Osteoblast (primary cell): ENCODE results near the gene ADAMTS14. TPM values are rescaled to one million over a fixed set of nuclear protein-coding genes. Genes with fewer than 3 reads are reported as not detected.

Source experiments
- DNase-seq: peaks from one replicate; pipeline ENCODE4 v3.0.0; 2011; ENCODE audit warnings: low spot score, mixed read lengths; ENCODE audit not compliant: insufficient read length; ENCODE audit errors: missing footprints
- H2AFZ ChIP-seq: 2 replicates; pipeline ENCODE4 v1.6.0; 2011; ENCODE audit warnings: mild to moderate bottlenecking, low read length
- H3K27ac ChIP-seq: 2 replicates; pipeline ENCODE4 v1.5.1; 2011; ENCODE audit warnings: mild to moderate bottlenecking, low read depth, low read length, moderate library complexity
- H3K27me3 ChIP-seq: 2 replicates; pipeline ENCODE4 v1.6.0; 2012; ENCODE audit warnings: mild to moderate bottlenecking, control low read depth, inconsistent platforms, low read length, moderate library complexity; ENCODE audit not compliant: insufficient read depth
- H3K36me3 ChIP-seq: 2 replicates; pipeline ENCODE4 v1.5.1; 2011; ENCODE audit warnings: mild to moderate bottlenecking, low read length, control low read depth, moderate library complexity; ENCODE audit not compliant: insufficient read depth
- H3K4me1 ChIP-seq: 2 replicates; pipeline ENCODE4 v1.5.1; 2011; ENCODE audit warnings: mild to moderate bottlenecking, low read length, control low read depth, moderate library complexity; ENCODE audit not compliant: insufficient read depth
- H3K4me2 ChIP-seq: 2 replicates; pipeline ENCODE4 v1.6.0; 2011; ENCODE audit warnings: mild to moderate bottlenecking, low read length; ENCODE audit not compliant: insufficient read depth
- H3K4me3 ChIP-seq: fragments of 200-600 bp; sonication (generic); 3 replicates; pipeline ENCODE4 v1.5.1; 2012; ENCODE audit warnings: mild to moderate bottlenecking, low read length, inconsistent platforms; ENCODE audit not compliant: insufficient read depth
- H3K79me2 ChIP-seq: 2 replicates; pipeline ENCODE4 v1.6.0; 2012; ENCODE audit warnings: mild to moderate bottlenecking, low read length, control low read depth, inconsistent platforms; ENCODE audit not compliant: insufficient read depth
- H3K9me3 ChIP-seq: 2 replicates; pipeline ENCODE4 v1.5.1; 2011; ENCODE audit warnings: low read depth, low read length, control low read depth
- H4K20me1 ChIP-seq: 2 replicates; pipeline ENCODE4 v1.6.0; 2012; ENCODE audit warnings: mild to moderate bottlenecking, low read length, control low read depth; ENCODE audit not compliant: insufficient read depth
- CTCF ChIP-seq: IDR thresholded peaks from 2 replicates; pipeline ENCODE4 v1.5.1; 2011; ENCODE audit warnings: mild to moderate bottlenecking, low read depth, low read length, moderate library complexity; ENCODE audit errors: extremely low read depth
- total RNA-seq: library from RNA; depleted of rRNA; stranded (reverse); fragments of >200 nt; gene quantifications from 2 replicates; pipeline ENCODE4 v1.2.3, GENCODE V29; 2012

ADAMTS14 gene
- total RNA-seq, 1 donor: 2.9 TPM

GRCh38 chr10:70733051-70733450, 60.7 kb downstream of the ADAMTS14 start:
- Histone ChIP-seq H3K27ac (no peak overlapping the region), H3K4me3 (no peak overlapping the region), H3K36me3 (no peaks in the 10 kb centered on the region), H3K9me3 (no peaks in the 10 kb centered on the region), H4K20me1 (peaks cover 6% of the 10 kb centered on the region), H3K79me2 (no peaks in the 10 kb centered on the region), H3K4me1 (no peaks in the 10 kb centered on the region), H3K4me2 (no peak overlapping the region), H2AFZ (no peak overlapping the region), H3K27me3 (no peaks in the 10 kb centered on the region)
- TF ChIP-seq CTCF: no peak
- no peak for DNase-seq

- Histone ChIP-seq H3K9me3 (no peaks in the 10 kb centered on the region), H3K4me1 (no peaks in the 10 kb centered on the region), H3K79me2 (no peaks in the 10 kb centered on the region), H3K27ac (no peak overlapping the region), H3K4me3 (no peak overlapping the region), H3K4me2 (no peak overlapping the region), H2AFZ (no peak overlapping the region), H3K36me3 (no peaks in the 10 kb centered on the region), H4K20me1 (peaks cover 2% of the 10 kb centered on the region), H3K27me3 (no peaks in the 10 kb centered on the region)
- TF ChIP-seq CTCF: no peak
- DNase-seq: no peak
Observed at GRCh38 chr10:70735161-70735560, 62.9 kb downstream of the ADAMTS14 start.

- Histone ChIP-seq H3K27ac (no peak overlapping the region), H3K79me2 (no peaks in the 10 kb centered on the region), H4K20me1 (no peaks in the 10 kb centered on the region), H3K9me3 (no peaks in the 10 kb centered on the region), H3K4me3 (no peak overlapping the region), H3K36me3 (no peaks in the 10 kb centered on the region), H3K4me2 (no peak overlapping the region), H3K4me1 (no peaks in the 10 kb centered on the region), H3K27me3 (no peaks in the 10 kb centered on the region), H2AFZ (no peak overlapping the region)
- no peak for TF ChIP-seq CTCF
- no peak for DNase-seq
Observed at GRCh38 chr10:70736525-70736924, 64.2 kb downstream of the ADAMTS14 start.

GRCh38 chr10:70737250-70737649, 64.9 kb downstream of the ADAMTS14 start:
- H3K27ac ChIP-seq: no peak overlapping the region
- H3K36me3 ChIP-seq: no peaks in the 10 kb centered on the region
- no peaks in the 10 kb centered on the region for H3K79me2 ChIP-seq
- H3K4me3 ChIP-seq: no peak overlapping the region
- H3K27me3 ChIP-seq: no peaks in the 10 kb centered on the region
- no peaks in the 10 kb centered on the region for H4K20me1 ChIP-seq
- H2AFZ ChIP-seq: no peak overlapping the region
- TF ChIP-seq CTCF: no peak
- no peak for DNase-seq
- no peaks in the 10 kb centered on the region for H3K4me1 ChIP-seq
- H3K9me3 ChIP-seq: no peaks in the 10 kb centered on the region
- no peak overlapping the region for H3K4me2 ChIP-seq
